GM19035 (cell line): ENCODE data around the gene UQCC5.
"Not testable (repeated sequence)": the region's sequence is repeated elsewhere in the genome, so short reads cannot be mapped to it uniquely, and the experiment has no call there.

ENCODE experiments used
- ATAC-seq: cut with Tn5 transposase; IDR thresholded peaks from one replicate; pipeline ENCODE4 v1.9.1; 2021; ENCODE audit not compliant: unreplicated experiment

The UQCC5 gene

GRCh38 chr3:52521881-52522650 lies 14.3 kb upstream of the UQCC5 start:
- ATAC-seq: no peak

- no peak for ATAC-seq
Observed at GRCh38 chr3:52522651-52523251, 13.7 kb upstream of the UQCC5 start.

GRCh38 chr3:52523386-52524257 lies 12.8 kb upstream of the UQCC5 start:
- no peak for ATAC-seq

GRCh38 chr3:52524258-52524751 lies 12.1 kb upstream of the UQCC5 start:
- no peak for ATAC-seq

- ATAC-seq: no peak
Observed at GRCh38 chr3:52524752-52525679, 11.4 kb upstream of the UQCC5 start.

- ATAC-seq: no peak
Observed at GRCh38 chr3:52525680-52526561, 10.5 kb upstream of the UQCC5 start.

GRCh38 chr3:52526671-52527038 lies 9.8 kb upstream of the UQCC5 start:
- ATAC-seq: not testable (repeated sequence)

GRCh38 chr3:52527039-52527731 lies 9.2 kb upstream of the UQCC5 start:
- ATAC-seq: no peak

- no peak for ATAC-seq
Observed at GRCh38 chr3:52527732-52528585, 8.4 kb upstream of the UQCC5 start.

GRCh38 chr3:52528586-52529375 lies 7.6 kb upstream of the UQCC5 start:
- no peak for ATAC-seq

- no peak for ATAC-seq
Observed at GRCh38 chr3:52529376-52530333, 6.8 kb upstream of the UQCC5 start.

- ATAC-seq: no peak
Observed at GRCh38 chr3:52530918-52531826, 5.2 kb upstream of the UQCC5 start.

- no peak for ATAC-seq
Observed at GRCh38 chr3:52531860-52532516, 4.4 kb upstream of the UQCC5 start.

- no peak for ATAC-seq
Observed at GRCh38 chr3:52532517-52532837, 3.9 kb upstream of the UQCC5 start.
